GM18505 (cell line): ENCODE data around the gene ZDHHC12.

Experiments
- ATAC-seq: cut with Tn5 transposase; IDR thresholded peaks from one replicate; pipeline ENCODE4 v1.9.1; 2021; ENCODE audit not compliant: unreplicated experiment
- POLR2A ChIP-seq: IDR thresholded peaks from 4 replicates; pipeline ENCODE4 v1.6.1; 2011; ENCODE audit warnings: borderline replicate concordance; ENCODE audit not compliant: insufficient read depth, insufficient read length; ENCODE audit errors: extremely low read depth

ZDHHC12 gene

GRCh38 chr9:128722380-128723351, 1.3 kb downstream of the ZDHHC12 start:
- ATAC-seq = no peak
- no peak for TF ChIP-seq POLR2A

DNA sequence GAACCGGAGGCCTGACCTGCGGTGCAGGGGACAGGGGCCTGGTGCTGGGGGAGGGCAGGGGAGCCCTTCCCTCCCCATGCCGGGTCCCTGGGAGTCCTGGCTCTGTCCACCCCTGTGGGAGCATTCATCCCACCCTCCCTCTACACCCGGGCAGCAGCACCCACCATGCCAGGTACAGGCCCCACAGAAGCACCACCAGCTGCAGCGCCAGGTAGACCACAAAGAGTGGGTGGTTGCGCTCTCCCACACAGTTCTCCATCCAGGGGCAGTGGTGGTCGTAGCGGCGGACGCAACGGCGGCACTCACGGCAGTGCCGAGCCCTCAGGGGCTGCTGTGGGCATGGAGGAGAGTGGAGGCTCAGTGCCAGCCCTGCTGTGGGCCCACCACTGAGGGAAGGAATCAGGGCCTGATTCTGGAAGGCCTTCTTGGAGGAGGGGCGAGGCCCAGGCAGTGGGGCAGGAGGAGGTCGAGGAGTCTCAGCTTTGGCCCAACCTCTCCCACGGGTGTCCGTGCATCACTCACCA, 2.4 kb downstream of the ZDHHC12 start:
- no peak for TF ChIP-seq POLR2A
- ATAC-seq = no peak

GRCh38 chr9:128720841-128721486, 3.0 kb downstream of the ZDHHC12 start:
- no peak for ATAC-seq
- no peak for TF ChIP-seq POLR2A

GRCh38 chr9:128719919-128720605, 3.9 kb downstream of the ZDHHC12 start:
- TF ChIP-seq POLR2A = peak; percentile 17
- ATAC-seq = no peak

GRCh38 chr9:128718475-128718874, 5.5 kb downstream of the ZDHHC12 start:
- no peak for ATAC-seq
- TF ChIP-seq POLR2A = no peak

DNA sequence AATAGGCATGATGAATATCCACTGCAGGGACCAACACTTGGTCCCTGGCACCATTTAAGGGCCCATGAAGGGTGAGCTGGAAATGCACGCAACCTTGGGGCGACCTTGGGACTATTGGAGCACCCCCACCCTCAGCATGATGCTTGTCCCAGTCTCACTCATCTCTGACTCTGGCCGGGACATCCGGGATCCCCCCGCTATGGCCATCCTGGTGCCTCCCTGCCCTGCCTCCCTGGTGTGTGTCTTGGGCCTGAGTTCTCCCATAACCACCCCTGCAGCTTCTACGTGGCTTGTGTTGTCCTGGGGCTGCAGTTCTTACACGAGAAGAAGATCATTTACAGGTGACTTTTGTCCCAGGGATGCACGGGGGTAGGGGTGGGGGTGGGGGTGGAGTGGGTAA, 5.9 kb downstream of the ZDHHC12 start:
- TF ChIP-seq POLR2A = no peak
- no peak for ATAC-seq

GRCh38 chr9:128716581-128717254, 7.2 kb downstream of the ZDHHC12 start:
- no peak for TF ChIP-seq POLR2A
- no peak for ATAC-seq

- no peak for ATAC-seq
- no peak for TF ChIP-seq POLR2A
Observed at GRCh38 chr9:128715436-128715750, 8.5 kb downstream of the ZDHHC12 start.

- ATAC-seq = no peak
- no peak for TF ChIP-seq POLR2A
Observed at GRCh38 chr9:128714586-128715435, 9.1 kb downstream of the ZDHHC12 start.

- ATAC-seq = no peak
- no peak for TF ChIP-seq POLR2A
Observed at GRCh38 chr9:128713941-128714573, 9.9 kb downstream of the ZDHHC12 start.

GRCh38 chr9:128713411-128713780, 10.5 kb downstream of the ZDHHC12 start:
- TF ChIP-seq POLR2A = no peak
- no peak for ATAC-seq
